H1 (cell line): ENCODE data around the gene CNPY3. TPM values are rescaled to one million over a fixed set of nuclear protein-coding genes. Genes with fewer than 3 reads are reported as not detected.

ENCODE experiments used
- ASH2L ChIP-seq: fragments of 200-600, 300-600 bp; sonication (generic); IDR thresholded peaks from one replicate; pipeline ENCODE4 v1.7.1; 2017; ENCODE audit warnings: low read length
- BACH1 ChIP-seq: IDR thresholded peaks from 2 replicates; pipeline ENCODE4 v1.6.1; 2012; ENCODE audit warnings: low read length, improper control_type of control experiment
- CTBP2 ChIP-seq: IDR thresholded peaks from 2 replicates; pipeline ENCODE4 v1.7.0; 2011; ENCODE audit warnings: borderline replicate concordance, mild to moderate bottlenecking, moderate library complexity, mixed read lengths, low read length; ENCODE audit not compliant: insufficient read depth, insufficient read length
- EP300 ChIP-seq, 2 experiments: IDR thresholded peaks; 1 replicate in 1 of 2; 2 replicates in 1 of 2; pipeline ENCODE4 v1.6.1; 2011 to 2012; ENCODE audit warnings: low read depth in 2 of 2, low read length in 2 of 2, mild to moderate bottlenecking in 2 of 2, borderline replicate concordance in 1 of 2, inconsistent platforms in 1 of 2, moderate library complexity in 1 of 2
- MAFK ChIP-seq: IDR thresholded peaks from 2 replicates; pipeline ENCODE4 v1.6.1; 2012; ENCODE audit warnings: low read depth, mild to moderate bottlenecking, improper control_type of control experiment, low read length
- SP1 ChIP-seq: IDR thresholded peaks from 2 replicates; pipeline ENCODE4 v1.6.1; 2011; ENCODE audit warnings: low read depth, low read length
- SUZ12 ChIP-seq: fragments of 200-600 bp; sonication (generic); IDR thresholded peaks from 2 replicates; pipeline ENCODE4 v1.6.1; 2012; ENCODE audit warnings: mild to moderate bottlenecking, inconsistent platforms, low read length, moderate library complexity, mixed read lengths
- TAF7 ChIP-seq: optimal IDR thresholded peaks from 2 replicates; pipeline ENCODE3; 2011; ENCODE audit warnings: low read depth, mild to moderate bottlenecking, inconsistent platforms, low read length, moderate library complexity, borderline replicate concordance
- TBP ChIP-seq: IDR thresholded peaks from 2 replicates; pipeline ENCODE4 v1.6.1; 2011; ENCODE audit warnings: low read depth, low read length, improper control_type of control experiment
- TEAD4 ChIP-seq: IDR thresholded peaks from 2 replicates; pipeline ENCODE4 v1.6.1; 2012; ENCODE audit warnings: low read depth, low read length, inconsistent platforms, mixed read lengths
- polyA plus RNA-seq, 7 experiments: library from polyadenylated mRNA; depleted of rRNA in 3 of 7; stranded (reverse) in 5 of 7; unstranded in 2 of 7; fragments of >200 nt in 5 of 7; fragments of 200-250 nt in 2 of 7; gene quantifications; 1 replicate in 5 of 7; 2 replicates in 1 of 7; 4 replicates in 1 of 7; pipeline versions ENCODE4 v1.2.1 to v1.2.3, GENCODE V29; 2011 to 2013; ENCODE audit warnings: missing spikeins in 2 of 7, mixed read lengths in 2 of 7
- total RNA-seq: library from RNA; stranded (reverse); fragmentation: NEBNext Ultra II Directional; extraction: Animal tissue kit (Norgen Biotek cat#: 25700); gene quantifications from 2 replicates; pipeline ENCODE4 v1.2.1, GENCODE V29; 2021

The CNPY3 gene
- total and polyA plus RNA-seq, 2 of the 8 experiments (the other 6 are each of a cell fraction or from before 2014, with no cell fraction given) = 49.6 to 64.5 TPM

DNA sequence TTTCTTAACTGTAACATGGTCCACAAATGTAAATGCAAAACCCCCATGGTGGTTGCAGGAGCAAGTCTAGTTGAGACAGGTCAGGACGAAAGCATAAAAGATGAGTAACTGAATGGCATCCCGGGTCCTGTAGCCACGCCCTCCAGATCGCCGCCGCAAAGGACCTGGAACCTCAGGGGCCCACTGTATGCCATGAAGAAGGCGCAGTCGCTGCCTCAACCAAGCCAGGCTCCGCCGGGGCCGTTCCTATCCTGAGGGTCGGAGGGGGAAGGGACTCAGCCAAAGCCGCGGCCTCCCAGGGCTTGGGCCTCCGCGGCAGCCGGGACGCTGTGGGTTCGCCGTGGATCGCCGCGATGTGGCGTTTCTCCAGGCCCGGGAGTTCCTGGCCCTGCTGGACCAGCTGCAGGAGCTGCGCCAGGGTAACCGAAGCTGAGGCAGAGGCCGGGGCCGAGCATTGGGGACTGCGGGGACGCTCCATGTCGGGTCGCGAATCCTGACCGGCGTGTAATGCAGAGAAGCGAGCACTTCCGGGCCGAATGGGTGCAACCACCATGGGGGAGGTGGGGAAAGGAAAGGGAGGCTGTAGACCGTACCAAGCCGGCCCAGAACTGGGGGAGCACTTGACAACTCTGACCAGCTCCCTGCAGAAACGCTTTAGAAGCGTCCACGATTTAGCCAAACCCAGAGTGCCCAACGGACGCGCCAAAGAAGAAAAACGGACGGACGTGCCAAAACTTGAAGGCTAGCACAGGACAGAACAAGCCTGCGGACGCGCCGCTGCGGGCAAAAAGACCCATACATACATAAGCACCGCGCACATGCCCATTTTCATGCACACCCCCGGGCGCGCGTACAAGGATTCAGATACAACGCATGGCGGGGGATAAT lies 38.7 kb upstream of the CNPY3 start (continued):
- TF ChIP-seq TEAD4 (peak; percentile 3; the same call in 1 of the 2 replicates), SUZ12 (no peak), EP300 (IDR thresholded peaks at IDR 0.05; ENCODE audit: borderline replicate concordance in 1 of 2, low read depth in 2 of 2, low read length in 2 of 2) (peak in 1 of 2 experiments; percentile 99; a peak in 2 of 3 replicates), SP1 (peak; percentile 71; the same call in 1 of the 2 replicates), TBP (peak; percentile 81), MAFK (no peak), ASH2L (peak; percentile 86), BACH1 (peak; percentile 46; the same call in 1 of the 2 replicates), CTBP2 (no peak), TAF7 (peak; percentile 81)
